SK-N-SH treated with all-trans-retinoic acid at 6 μM for 48 hours (cell line): ENCODE measurements around the gene CDK12.

Source experiments
- ATAC-seq: fragments of 200-7000 bp; cut with Tn5 transposase; 3 replicates; pipeline ENCODE4 v1.9.1; 2020; ENCODE audit warnings: mild to moderate bottlenecking, moderate library complexity
- ARNTL ChIP-seq: fragments of 450-650 bp; formaldehyde crosslinking; IDR thresholded peaks from 2 replicates; pipeline ENCODE4 v1.5.0; 2020; ENCODE audit warnings: low read depth, mild to moderate bottlenecking, moderate library complexity, borderline replicate concordance
- BACH2 ChIP-seq: fragments of 250-450 bp; sonication (Bioruptor Pico); IDR thresholded peaks from 2 replicates; pipeline ENCODE4 v1.9.0; 2021; ENCODE audit warnings: mild to moderate bottlenecking, borderline replicate concordance
- CREB5 ChIP-seq: fragments of 250-450 bp; sonication (Bioruptor Pico); IDR thresholded peaks from 2 replicates; pipeline ENCODE4 v1.5.1; 2020; ENCODE audit warnings: low read depth, mild to moderate bottlenecking, moderate library complexity
- CSDC2 ChIP-seq: fragments of 250-450 bp; sonication (Bioruptor Pico); IDR thresholded peaks from 2 replicates; pipeline ENCODE4 v1.5.0; 2020; ENCODE audit warnings: mild to moderate bottlenecking, moderate library complexity
- ESRRG ChIP-seq: fragments of 250-450 bp; sonication (Bioruptor Pico); IDR thresholded peaks from 2 replicates; pipeline ENCODE4 v1.6.1; 2021; ENCODE audit warnings: mild to moderate bottlenecking
- GLIS3 ChIP-seq: fragments of 250-450 bp; sonication (Bioruptor Pico); IDR thresholded peaks from 2 replicates; pipeline ENCODE4 v1.5.0; 2020; ENCODE audit warnings: mild to moderate bottlenecking, moderate library complexity
- ISL1 ChIP-seq: fragments of 250-450 bp; sonication (Bioruptor Pico); IDR thresholded peaks from 2 replicates; pipeline ENCODE4 v2.1.2; 2022; ENCODE audit warnings: mild to moderate bottlenecking, moderate library complexity
- OSR1 ChIP-seq: fragments of 250-450 bp; sonication (Bioruptor Pico); IDR thresholded peaks from 2 replicates; pipeline ENCODE4 v1.8.0; 2022; ENCODE audit warnings: moderate library complexity, mild to moderate bottlenecking, inconsistent platforms
- PATZ1 ChIP-seq: fragments of 250-450 bp; sonication (Bioruptor Pico); IDR thresholded peaks from 2 replicates; pipeline ENCODE4 v1.8.0; 2020; ENCODE audit warnings: mild to moderate bottlenecking, moderate library complexity, borderline replicate concordance
- POU6F1 ChIP-seq: fragments of 250-450 bp; sonication (Bioruptor Pico); IDR thresholded peaks from 2 replicates; pipeline ENCODE4 v1.8.0; 2021; ENCODE audit warnings: low read depth, mild to moderate bottlenecking, moderate library complexity, borderline replicate concordance
- RARB ChIP-seq: fragments of 250-450 bp; sonication (Bioruptor Pico); IDR thresholded peaks from 2 replicates; pipeline ENCODE4 v1.8.0; 2021; ENCODE audit warnings: mild to moderate bottlenecking, moderate library complexity
- SNAI2 ChIP-seq: fragments of 250-450 bp; sonication (Bioruptor Pico); IDR thresholded peaks from 2 replicates; pipeline ENCODE4 v1.5.0; 2020; ENCODE audit warnings: mild to moderate bottlenecking, moderate library complexity
- TCF4 ChIP-seq: fragments of 250-450 bp; sonication (Bioruptor Pico); IDR thresholded peaks from 2 replicates; pipeline ENCODE4 v1.8.0; 2021; ENCODE audit warnings: mild to moderate bottlenecking, moderate library complexity, borderline replicate concordance
- TOX ChIP-seq: fragments of 250-450 bp; sonication (Bioruptor Pico); IDR thresholded peaks from 2 replicates; pipeline ENCODE4 v1.8.0; 2021; ENCODE audit warnings: mild to moderate bottlenecking, moderate library complexity, borderline replicate concordance
- TSHZ2 ChIP-seq: fragments of 250-450 bp; sonication (Bioruptor Pico); IDR thresholded peaks from 2 replicates; pipeline ENCODE4 v1.5.0; 2020; ENCODE audit warnings: mild to moderate bottlenecking, moderate library complexity
- ZFP3 ChIP-seq: fragments of 250-450 bp; sonication (Bioruptor Pico); IDR thresholded peaks from 2 replicates; pipeline ENCODE4 v1.5.0; 2020; ENCODE audit warnings: mild to moderate bottlenecking, moderate library complexity
- ZNF565 ChIP-seq: fragments of 450-650 bp; formaldehyde crosslinking; conservative IDR thresholded peaks from 2 replicates; pipeline ENCODE4 v1.5.0; 2020; ENCODE audit warnings: low read depth, mild to moderate bottlenecking, moderate library complexity
- ZNF70 ChIP-seq: fragments of 450-650 bp; formaldehyde crosslinking; IDR thresholded peaks from 2 replicates; pipeline ENCODE4 v1.5.0; 2020; ENCODE audit warnings: mild to moderate bottlenecking, moderate library complexity
- ZNF8 ChIP-seq: fragments of 450-650 bp; formaldehyde crosslinking; IDR thresholded peaks from 2 replicates; pipeline ENCODE4 v1.5.0; 2020; ENCODE audit warnings: mild to moderate bottlenecking, moderate library complexity

CDK12 gene

GRCh38 chr17:39573447-39574298 is 112.4 kb downstream of the CDK12 start:
- ATAC-seq: peak; percentile 95
- no peak for TF ChIP-seq ZNF565 (CRISPR knock-in tag)
- no peak for TF ChIP-seq TOX
- TF ChIP-seq ZNF8 (CRISPR knock-in tag): no peak
- TF ChIP-seq OSR1 (CRISPR knock-in tag): no peak

- ATAC-seq: peak; percentile 68
- 0 out of 2 replicates have a peak, but pooled peaks have one; percentile 12 for TF ChIP-seq TCF4 (CRISPR knock-in tag)
- TF ChIP-seq CREB5: no peak
These were observed 114.9 kb downstream of the CDK12 start for GRCh38 chr17:39576187-39576586.

- no peak for TF ChIP-seq ZNF565 (CRISPR knock-in tag)
- TF ChIP-seq RARB (CRISPR knock-in tag): no peak
- no peak for TF ChIP-seq ARNTL (CRISPR knock-in tag)
- TF ChIP-seq POU6F1 (CRISPR knock-in tag): no peak
- TF ChIP-seq CREB5: no peak
- no peak for TF ChIP-seq PATZ1
- no peak for TF ChIP-seq CSDC2 (CRISPR knock-in tag)
- TF ChIP-seq ZFP3 (CRISPR knock-in tag): no peak
- no peak for TF ChIP-seq ZNF70 (CRISPR knock-in tag)
- no peak for TF ChIP-seq ISL1 (CRISPR knock-in tag)
- TF ChIP-seq ZNF8 (CRISPR knock-in tag): no peak
- no peak for TF ChIP-seq TOX
- TF ChIP-seq GLIS3: no peak
- TF ChIP-seq ESRRG (CRISPR knock-in tag): no peak
- ATAC-seq: no peak
These were observed 117.0 kb downstream of the CDK12 start for GRCh38 chr17:39578272-39578671.

GRCh38 chr17:39579318-39580081 is 118.2 kb downstream of the CDK12 start:
- no peak for ATAC-seq
- no peak for TF ChIP-seq ARNTL (CRISPR knock-in tag)
- TF ChIP-seq, all 23 proteins: peak for 0

GRCh38 chr17:39580082-39580468 is 118.8 kb downstream of the CDK12 start:
- no peak for ATAC-seq
- no peak for TF ChIP-seq ZFP3 (CRISPR knock-in tag)
- no peak for TF ChIP-seq PATZ1
- no peak for TF ChIP-seq CREB5
- TF ChIP-seq TCF4 (CRISPR knock-in tag): no peak
- no peak for TF ChIP-seq SNAI2 (CRISPR knock-in tag)
- TF ChIP-seq ZNF8 (CRISPR knock-in tag): no peak
- TF ChIP-seq ESRRG (CRISPR knock-in tag): no peak
- TF ChIP-seq ISL1 (CRISPR knock-in tag): no peak
- TF ChIP-seq ZNF565 (CRISPR knock-in tag): no peak
- TF ChIP-seq TSHZ2 (CRISPR knock-in tag): no peak
- no peak for TF ChIP-seq BACH2 (CRISPR knock-in tag)
